H4 (cell line): ENCODE measurements around the gene NR5A1. TPM values are rescaled to one million over a fixed set of nuclear protein-coding genes. Genes with fewer than 3 reads are reported as not detected.

Experiments
- DNase-seq: peaks from one replicate; pipeline ENCODE4 v3.0.0-alpha.2; 2015; ENCODE audit warnings: low spot score
- total RNA-seq: library from RNA; depleted of rRNA; stranded (reverse); fragments of >200 nt; shearing (Covaris generic); gene quantifications from 2 replicates; pipeline ENCODE4 v1.2.3, GENCODE V29; 2014; rRNA removed

NR5A1 gene
- total RNA-seq, 1 experiment from 2014 or later = not detected

GRCh38 chr9:124440786-124441185, 66.4 kb downstream of the NR5A1 start:
- no peak for DNase-seq

- DNase-seq = no peak
Observed at GRCh38 chr9:124439686-124440243, 67.4 kb downstream of the NR5A1 start.

- DNase-seq = no peak
Observed at GRCh38 chr9:124439086-124439485, 68.1 kb downstream of the NR5A1 start.

- no peak for DNase-seq
Observed at GRCh38 chr9:124438091-124438490, 69.1 kb downstream of the NR5A1 start.

GRCh38 chr9:124437086-124437485, 70.1 kb downstream of the NR5A1 start:
- no peak for DNase-seq

GRCh38 chr9:124436320-124436719, 70.9 kb downstream of the NR5A1 start:
- no peak for DNase-seq

Other genes with a start within 250 kb of the NR5A1 start
- gene NEK6, start 249.4 kb downstream of the NR5A1 start, total RNA-seq = 40.2 and 43.7 TPM in 2 replicates
- 447 and 507 TPM in 2 replicates for gene PSMB7, start 92.0 kb downstream of the NR5A1 start, total RNA-seq
- not detected in 2 replicates for gene ADGRD2, start 56.9 kb downstream of the NR5A1 start, total RNA-seq